ENCODE data around the gene OLFML2B. TPM values are rescaled to one million over a fixed set of nuclear protein-coding genes. Genes with fewer than 3 reads are reported as not detected.
"Not testable (repeated sequence)": the region's sequence is repeated elsewhere in the genome, so short reads cannot be mapped to it uniquely, and the experiment has no call there.

OLFML2B gene
- total RNA-seq, 4 donors from 2014 or later = 18.6 to 42.3 (median 20.9) TPM

GRCh38 chr1:162021124-162021523, 2.5 kb downstream of the OLFML2B start:
- Histone ChIP-seq H3K4me1 (peaks cover 0 to 54% (median 23%) of the 10 kb centered on the region in 4 donors), H3K27ac (peak overlapping the region in 3 of 4 donors; percentile 11 to 89 (median 87)), H3K36me3 (peaks cover 0 to 19% (median 0%) of the 10 kb centered on the region in 3 donors), H3K4me3 (peak overlapping the region in 2 of 4 donors; percentile 11 to 70), H3K27me3 (no peaks in the 10 kb centered on the region), H3K9me3 (no peaks in the 10 kb centered on the region)
- WGBS, 2 donors = 25 to 39% methylated on average over 4 of the region's 4 CpGs
- TF ChIP-seq POLR2A (IDR thresholded peaks at IDR 0.05) (no peak), EP300 (IDR thresholded peaks at IDR 0.05) (no peak), CTCF (IDR thresholded peaks at IDR 0.05) (no peak)
- DNase-seq (ENCODE audit: low spot score in 2 of 2) = no peak

- H3K27ac ChIP-seq = peak overlapping the region in 3 of 4 donors; percentile 42 to 89 (median 87)
- WGBS, 2 donors = 20 to 32% methylated on average over 2 of the region's 2 CpGs
- H3K27me3 ChIP-seq = no peaks in the 10 kb centered on the region
- TF ChIP-seq EP300 (IDR thresholded peaks at IDR 0.05) = peak in 1 of 2 donors; percentile 63
- no peak for TF ChIP-seq CTCF (IDR thresholded peaks at IDR 0.05)
- no peak overlapping the region for H3K4me3 ChIP-seq
- no peaks in the 10 kb centered on the region for H3K9me3 ChIP-seq
- peaks cover 0 to 54% (median 23%) of the 10 kb centered on the region in 4 donors for H3K4me1 ChIP-seq
- peak in 1 of 2 donors; percentile 27 for DNase-seq (ENCODE audit: low spot score in 2 of 2)
- peaks cover 0 to 28% (median 0%) of the 10 kb centered on the region in 3 donors for H3K36me3 ChIP-seq
These were observed 3.5 kb downstream of the OLFML2B start for GRCh38 chr1:162020150-162020549.

- Histone ChIP-seq H3K27me3 (no peaks in the 10 kb centered on the region), H3K36me3 (peaks cover 0 to 35% (median 0%) of the 10 kb centered on the region in 3 donors), H3K27ac (peak overlapping the region in 3 of 4 donors; percentile 42 to 87 (median 83)), H3K4me3 (no peak overlapping the region), H3K9me3 (no peaks in the 10 kb centered on the region), H3K4me1 (peaks cover 0 to 51% (median 23%) of the 10 kb centered on the region in 4 donors)
- 34 to 58% methylated on average over 3 of the region's 3 CpGs for WGBS, 2 donors
- no peak for TF ChIP-seq POLR2A (IDR thresholded peaks at IDR 0.05)
- no peak for TF ChIP-seq EP300 (IDR thresholded peaks at IDR 0.05)
- no peak for TF ChIP-seq CTCF (IDR thresholded peaks at IDR 0.05)
- no peak for DNase-seq (ENCODE audit: low spot score in 2 of 2)
These were observed 4.2 kb downstream of the OLFML2B start for GRCh38 chr1:162019446-162019845.

- TF ChIP-seq EP300 (IDR thresholded peaks at IDR 0.05) = no peak
- no peak for TF ChIP-seq POLR2A (IDR thresholded peaks at IDR 0.05)
- no peaks in the 10 kb centered on the region for H3K9me3 ChIP-seq
- no peak overlapping the region for H3K4me3 ChIP-seq
- WGBS, 2 donors = 38 to 46% methylated on average over 4 of the region's 4 CpGs
- DNase-seq (ENCODE audit: low spot score in 2 of 2) = no peak
- H3K27ac ChIP-seq = peak overlapping the region in 3 of 4 donors; percentile 42 to 87 (median 83)
- H3K4me1 ChIP-seq = peaks cover 0 to 46% (median 23%) of the 10 kb centered on the region in 4 donors
- no peaks in the 10 kb centered on the region for H3K27me3 ChIP-seq
- peaks cover 0 to 40% (median 0%) of the 10 kb centered on the region in 3 donors for H3K36me3 ChIP-seq
These were observed 4.7 kb downstream of the OLFML2B start for GRCh38 chr1:162019006-162019405.

GRCh38 chr1:162018418-162018817, 5.3 kb downstream of the OLFML2B start:
- H3K27me3 ChIP-seq = no peaks in the 10 kb centered on the region
- TF ChIP-seq EP300 (IDR thresholded peaks at IDR 0.05) = no peak
- no peak for TF ChIP-seq CTCF (IDR thresholded peaks at IDR 0.05)
- no peak for TF ChIP-seq POLR2A (IDR thresholded peaks at IDR 0.05)
- no peak overlapping the region for H3K4me3 ChIP-seq
- no peak for DNase-seq (ENCODE audit: low spot score in 2 of 2)
- peak overlapping the region in 1 of 4 donors; percentile 87 for H3K27ac ChIP-seq
- peaks cover 0 to 46% (median 20%) of the 10 kb centered on the region in 4 donors for H3K4me1 ChIP-seq
- H3K36me3 ChIP-seq = peaks cover 0 to 46% (median 0%) of the 10 kb centered on the region in 3 donors
- 69 to 75% methylated on average over 4 of the region's 4 CpGs for WGBS, 2 donors
- H3K9me3 ChIP-seq = peaks cover 0 to 2% (median 0%) of the 10 kb centered on the region in 4 donors

GRCh38 chr1:162017791-162018190, 5.9 kb downstream of the OLFML2B start:
- Histone ChIP-seq H3K4me1 (peaks cover 0 to 46% (median 17%) of the 10 kb centered on the region in 4 donors), H3K36me3 (peaks cover 0 to 52% (median 0%) of the 10 kb centered on the region in 3 donors)
- not testable (repeated sequence) for H3K27ac ChIP-seq; DNase-seq (ENCODE audit: low spot score in 2 of 2); H3K27me3 ChIP-seq; H3K9me3 ChIP-seq; H3K4me3 ChIP-seq
